Colonic mucosa (tissue), 4 donors: ENCODE results near the gene OR6N1. TPM values are rescaled to one million over a fixed set of nuclear protein-coding genes. Genes with fewer than 3 reads are reported as not detected.

ENCODE experiments used
- DNase-seq: peaks from one replicate; pipeline ENCODE4 v3.0.0-alpha.2; 2020
- H3K27ac ChIP-seq: fragments of 200-600 bp; one replicate; pipeline ENCODE4 v1.8.0; 2021
- H3K27me3 ChIP-seq: fragments of 200-600 bp; one replicate; pipeline ENCODE4 v1.8.0; 2021
- H3K36me3 ChIP-seq: fragments of 200-600 bp; one replicate; pipeline ENCODE4 v1.8.0; 2021
- H3K4me1 ChIP-seq: fragments of 200-600 bp; one replicate; pipeline ENCODE4 v1.8.0; 2021; ENCODE audit warnings: mild to moderate bottlenecking
- H3K4me3 ChIP-seq: fragments of 200-600 bp; one replicate; pipeline ENCODE4 v1.8.0; 2021
- H3K9ac ChIP-seq, 2 donors: one replicate each; pipeline ENCODE4 v1.7.0; 2013; ENCODE audit warnings: control low read depth in 2 of 2, low read depth in 2 of 2, low read length in 2 of 2
- H3K9me3 ChIP-seq: fragments of 200-600 bp; one replicate; pipeline ENCODE4 v1.8.0; 2021
- intact Hi-C: fragments of 100-400 bp; cut with DNase I; formaldehyde crosslinking; loops from one replicate; pipeline ENCODE4 v1.14.1; 2022
- total RNA-seq, 2 donors: library from RNA; stranded (reverse); fragmentation: NEBNext Ultra II Directional in 1 of 2; extraction: Animal tissue kit (Norgen Biotek cat#: 25700) in 1 of 2; gene quantifications; one replicate each; pipeline ENCODE4 v1.2.1, GENCODE V29; 2021
- TF ChIP-seq, protein P1 (sequence below): fragments of 200-600 bp; IDR thresholded peaks from one replicate; pipeline ENCODE4 v1.8.0; 2022; ENCODE audit warnings: antibody characterized with exemption, mild to moderate bottlenecking
- donor health status: healthy.
- donor health status: DM: no; HTN: no; CAD: no.
- donor health status: DM: no; HTN: no; CAD: no.

The OR6N1 gene, protein sequence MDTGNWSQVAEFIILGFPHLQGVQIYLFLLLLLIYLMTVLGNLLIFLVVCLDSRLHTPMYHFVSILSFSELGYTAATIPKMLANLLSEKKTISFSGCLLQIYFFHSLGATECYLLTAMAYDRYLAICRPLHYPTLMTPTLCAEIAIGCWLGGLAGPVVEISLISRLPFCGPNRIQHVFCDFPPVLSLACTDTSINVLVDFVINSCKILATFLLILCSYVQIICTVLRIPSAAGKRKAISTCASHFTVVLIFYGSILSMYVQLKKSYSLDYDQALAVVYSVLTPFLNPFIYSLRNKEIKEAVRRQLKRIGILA
- not detected for total RNA-seq

- TF ChIP-seq, protein P1, sequence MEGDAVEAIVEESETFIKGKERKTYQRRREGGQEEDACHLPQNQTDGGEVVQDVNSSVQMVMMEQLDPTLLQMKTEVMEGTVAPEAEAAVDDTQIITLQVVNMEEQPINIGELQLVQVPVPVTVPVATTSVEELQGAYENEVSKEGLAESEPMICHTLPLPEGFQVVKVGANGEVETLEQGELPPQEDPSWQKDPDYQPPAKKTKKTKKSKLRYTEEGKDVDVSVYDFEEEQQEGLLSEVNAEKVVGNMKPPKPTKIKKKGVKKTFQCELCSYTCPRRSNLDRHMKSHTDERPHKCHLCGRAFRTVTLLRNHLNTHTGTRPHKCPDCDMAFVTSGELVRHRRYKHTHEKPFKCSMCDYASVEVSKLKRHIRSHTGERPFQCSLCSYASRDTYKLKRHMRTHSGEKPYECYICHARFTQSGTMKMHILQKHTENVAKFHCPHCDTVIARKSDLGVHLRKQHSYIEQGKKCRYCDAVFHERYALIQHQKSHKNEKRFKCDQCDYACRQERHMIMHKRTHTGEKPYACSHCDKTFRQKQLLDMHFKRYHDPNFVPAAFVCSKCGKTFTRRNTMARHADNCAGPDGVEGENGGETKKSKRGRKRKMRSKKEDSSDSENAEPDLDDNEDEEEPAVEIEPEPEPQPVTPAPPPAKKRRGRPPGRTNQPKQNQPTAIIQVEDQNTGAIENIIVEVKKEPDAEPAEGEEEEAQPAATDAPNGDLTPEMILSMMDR: no peak
- Histone ChIP-seq H3K9ac (no peak within 1 kb of the TSS), H3K27me3 (no peaks in the 10 kb centered on the region), H3K36me3 (no peaks in the 10 kb centered on the region), H3K4me3 (no peak within 1 kb of the TSS), H3K9me3 (no peaks in the 10 kb centered on the region), H3K27ac (no peak within 1 kb of the TSS), H3K4me1 (no peaks in the 10 kb centered on the region)
- intact Hi-C loops: no loop called here
- no peak for DNase-seq
Measured at GRCh38 chr1:158771950-158772866, at the start of gene OR6N1. Gene OR6N1 (minus strand): TSS chr1:158772195. CDS start chr1:158766682, 5,513 bp downstream.

- H3K4me1 ChIP-seq: no peaks in the 10 kb centered on the region
- H3K9ac ChIP-seq: no peak overlapping the region
- no peaks in the 10 kb centered on the region for H3K36me3 ChIP-seq
- H3K27ac ChIP-seq: no peak overlapping the region
- no peak for DNase-seq
- H3K9me3 ChIP-seq: no peaks in the 10 kb centered on the region
- no peaks in the 10 kb centered on the region for H3K27me3 ChIP-seq
- intact Hi-C loops: no loop called here
- TF ChIP-seq, protein P1: no peak
- H3K4me3 ChIP-seq: no peak overlapping the region
Measured at GRCh38 chr1:158821723-158822122, 49.7 kb upstream of the OR6N1 start.

DNA sequence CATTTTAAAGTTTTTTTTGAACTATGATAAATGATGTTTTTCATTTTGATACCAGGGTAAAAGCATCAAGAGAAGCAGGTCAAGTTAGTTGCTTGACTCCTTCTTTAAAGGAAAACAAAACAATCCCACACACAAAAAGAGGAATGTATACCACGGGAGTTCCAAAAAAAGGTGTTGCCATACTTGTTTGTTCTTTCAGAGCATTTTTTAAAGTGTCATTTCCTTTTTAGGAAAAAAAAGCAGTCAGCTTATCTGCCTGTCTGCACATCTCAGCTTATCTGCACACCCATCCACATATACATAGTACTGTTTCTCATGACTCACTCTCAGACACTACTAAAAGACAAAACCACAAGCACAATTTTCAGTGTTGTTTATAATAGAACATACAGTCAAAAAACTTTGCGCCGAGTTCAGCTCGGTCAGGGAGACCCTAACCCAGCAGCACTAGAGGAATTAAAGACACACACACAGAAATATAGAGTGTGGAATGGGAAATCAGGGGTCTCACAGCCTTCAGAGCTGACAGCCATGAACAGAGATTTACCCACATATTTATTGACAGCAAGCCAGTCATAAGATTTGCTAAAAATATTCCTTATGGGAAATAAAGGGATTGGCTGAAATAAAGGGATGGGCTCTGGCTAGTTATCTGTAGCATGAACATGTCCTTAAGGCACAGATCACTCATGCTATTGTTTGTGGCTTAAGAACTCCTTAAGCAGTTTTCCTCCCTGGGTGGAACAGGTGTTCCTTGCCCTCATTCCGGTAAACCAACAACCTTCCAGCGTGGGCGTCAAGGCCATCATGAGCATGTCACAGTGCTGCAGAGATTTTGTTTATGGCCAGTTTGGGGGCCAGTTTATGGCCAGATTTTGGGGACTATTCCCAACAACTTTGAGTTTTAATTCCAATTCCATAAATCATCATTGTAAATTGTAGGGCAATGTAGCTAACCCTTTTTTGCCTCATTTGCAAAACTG, 47.8 kb upstream of the OR6N1 start:
- intact Hi-C loops: no loop called here
- Histone ChIP-seq H3K9ac (no peak overlapping the region), H3K4me1 (no peaks in the 10 kb centered on the region), H3K27ac (no peak overlapping the region), H3K27me3 (no peaks in the 10 kb centered on the region), H3K36me3 (no peaks in the 10 kb centered on the region), H3K4me3 (no peak overlapping the region), H3K9me3 (no peaks in the 10 kb centered on the region)
- no peak for DNase-seq
- TF ChIP-seq, protein P1: no peak

DNA sequence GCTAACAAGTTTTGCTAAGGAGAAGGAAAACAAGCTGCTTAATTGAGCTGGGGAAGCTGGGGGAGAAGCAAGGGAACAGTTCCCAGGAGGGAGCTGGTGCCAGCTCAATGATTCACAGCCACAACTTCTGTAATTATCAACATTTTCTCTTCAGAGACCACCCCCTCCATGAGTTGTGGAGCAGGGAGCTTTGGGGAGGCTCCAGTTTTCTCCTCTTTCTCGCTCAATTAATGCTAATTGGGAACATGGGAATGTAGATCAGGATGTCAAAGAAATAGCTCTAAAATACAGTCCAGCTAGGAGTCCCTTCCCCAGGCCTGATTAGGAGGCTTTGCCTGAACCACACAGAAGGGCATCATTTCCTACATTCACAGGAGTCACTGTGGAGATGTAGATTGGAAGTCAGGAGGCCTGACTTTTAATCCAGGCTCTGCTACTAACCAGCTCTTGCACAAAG, 47.0 kb upstream of the OR6N1 start:
- H3K9ac ChIP-seq: no peak overlapping the region
- H3K4me1 ChIP-seq: no peaks in the 10 kb centered on the region
- intact Hi-C loops: no loop called here
- no peak overlapping the region for H3K4me3 ChIP-seq
- DNase-seq: no peak
- no peaks in the 10 kb centered on the region for H3K36me3 ChIP-seq
- peak overlapping the region; percentile 27 for H3K27ac ChIP-seq
- H3K9me3 ChIP-seq: no peaks in the 10 kb centered on the region
- TF ChIP-seq, protein P1: no peak
- H3K27me3 ChIP-seq: no peaks in the 10 kb centered on the region

DNA sequence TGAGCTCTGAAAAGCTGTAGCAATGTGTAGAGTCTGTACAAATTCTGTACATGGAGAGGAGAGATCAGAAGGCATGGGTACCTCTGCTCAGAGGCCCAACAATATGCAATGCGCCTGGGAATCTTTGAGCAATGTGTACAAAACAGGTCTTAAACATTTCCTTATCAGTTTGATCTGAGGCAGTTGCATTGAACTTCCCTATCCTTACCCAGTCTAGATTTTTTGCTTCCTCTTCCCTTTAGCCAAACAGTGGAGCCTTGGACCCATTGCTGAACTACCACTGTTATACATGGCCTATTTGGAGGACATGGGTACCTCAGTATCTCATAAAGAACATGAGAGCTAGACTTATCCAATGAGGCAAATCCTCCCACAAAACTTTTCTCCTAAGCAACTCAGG, 46.6 kb upstream of the OR6N1 start:
- Histone ChIP-seq H3K27me3 (no peaks in the 10 kb centered on the region), H3K27ac (peak overlapping the region; percentile 27), H3K36me3 (no peaks in the 10 kb centered on the region), H3K4me3 (no peak overlapping the region), H3K9ac (no peak overlapping the region), H3K4me1 (no peaks in the 10 kb centered on the region), H3K9me3 (no peaks in the 10 kb centered on the region)
- DNase-seq: no peak
- TF ChIP-seq, protein P1: no peak
- intact Hi-C loops: no loop called here
